ENCODE data around the gene RHBDL2.

- TF ChIP-seq EZH2 (IDR thresholded peaks at IDR 0.05) (no peak), POLR2AphosphoS5 (IDR thresholded peaks at IDR 0.05; ENCODE audit: borderline replicate concordance, low read depth, low read length) (no peak)
These were observed 12.6 kb downstream of the RHBDL2 start for GRCh38 chr1:38929054-38929453.
